ENCODE results near the gene FAM107B. TPM values are rescaled to one million over a fixed set of nuclear protein-coding genes. Genes with fewer than 3 reads are reported as not detected.

FAM107B gene
- total and polyA plus RNA-seq, 2 of the 8 experiments (the other 6 are each of a cell fraction or from before 2014, with no cell fraction given): 7.5 to 28.1 TPM

- H3K27ac ChIP-seq (ENCODE audit: low read depth, low read length): no peak overlapping the region
- H3K4me1 ChIP-seq (replicated peaks in 1 of 4; ENCODE audit: control insufficient read depth in 3 of 4, insufficient read depth in 4 of 4, low read length in 3 of 4): no peaks in the 10 kb centered on the region
- no peak overlapping the region for H3K14ac ChIP-seq (ENCODE audit: insufficient read length)
- no peak overlapping the region for H2BK15ac ChIP-seq (ENCODE audit: low read length)
- FAIRE-seq (no peak), DNase-seq (ENCODE audit: low read depth in 1 of 2, low spot score in 2 of 2) (no peak)
- no peak overlapping the region for H3K56ac ChIP-seq (replicated peaks; ENCODE audit: insufficient read length, low read depth, low read length)
- no peak overlapping the region for H3K4me3 ChIP-seq (ENCODE audit: extremely low read depth in 1 of 4, insufficient read depth in 2 of 4, low read depth in 3 of 4, low read length in 4 of 4)
- H3K36me3 ChIP-seq (ENCODE audit: control insufficient read depth in 2 of 4, insufficient read depth in 4 of 4, low read length in 3 of 4): no peaks in the 10 kb centered on the region
- no peak overlapping the region for H2AK5ac ChIP-seq (ENCODE audit: low read depth, low read length)
- H3K18ac ChIP-seq (ENCODE audit: extremely low read depth, low read length): no peak overlapping the region
- H2BK12ac ChIP-seq (ENCODE audit: low read depth, low read length): no peak overlapping the region
- peak overlapping the region; percentile 65; the same call in 1 of the 2 replicates for H4K8ac ChIP-seq (ENCODE audit: extremely low read depth, insufficient read depth, low read length)
- H3K79me1 ChIP-seq (ENCODE audit: low read depth, low read length): no peaks in the 10 kb centered on the region
- H3K23me2 ChIP-seq (ENCODE audit: low read depth, low read length): no peaks in the 10 kb centered on the region
- H3K27me3 ChIP-seq (replicated peaks in 1 of 4; ENCODE audit: control insufficient read depth in 3 of 4, extremely low read depth in 1 of 4, insufficient read depth in 3 of 4, low read length in 3 of 4): no peaks in the 10 kb centered on the region
- no peak overlapping the region for H3K4ac ChIP-seq (replicated peaks; ENCODE audit: insufficient read length, low read depth, low read length)
- no peak overlapping the region for H4K5ac ChIP-seq (ENCODE audit: insufficient read length, low read depth, low read length)
- H4K91ac ChIP-seq (replicated peaks; ENCODE audit: insufficient read length, low read length): no peak overlapping the region
- H3K79me2 ChIP-seq (ENCODE audit: control insufficient read depth in 1 of 2, insufficient read depth in 2 of 2, low read length in 2 of 2): no peaks in the 10 kb centered on the region
- no peak overlapping the region for H2BK5ac ChIP-seq (ENCODE audit: low read depth, low read length)
- H2BK120ac ChIP-seq (replicated peaks; ENCODE audit: low read depth, low read length): no peak overlapping the region
- H4K20me1 ChIP-seq (replicated peaks in 1 of 2; ENCODE audit: control insufficient read depth in 1 of 2, insufficient read depth in 2 of 2, low read length in 2 of 2): no peaks in the 10 kb centered on the region
- H2BK20ac ChIP-seq (ENCODE audit: low read length): no peak overlapping the region
- TF ChIP-seq EGR1 (IDR thresholded peaks at IDR 0.05; ENCODE audit: borderline replicate concordance, low read depth, low read length): no peak
- no peak for TF ChIP-seq SIN3A (conservative IDR thresholded peaks at IDR 0.05 in 1 of 2, IDR thresholded peaks at IDR 0.05 in 1 of 2; ENCODE audit: low read depth in 1 of 2, low read length in 2 of 2)
- no peak for TF ChIP-seq BACH1 (IDR thresholded peaks at IDR 0.05; ENCODE audit: low read length)
- TF ChIP-seq RBBP5 (IDR thresholded peaks at IDR 0.05; ENCODE audit: borderline replicate concordance, low read depth, low read length): no peak
- TF ChIP-seq TBP (IDR thresholded peaks at IDR 0.05; ENCODE audit: low read depth, low read length): no peak
- no peak for TF ChIP-seq RNF2 (IDR thresholded peaks at IDR 0.05; ENCODE audit: borderline replicate concordance, low read depth, low read length, missing control alignments, poor library complexity, severe bottlenecking)
- no peak for TF ChIP-seq NRF1 (IDR thresholded peaks at IDR 0.05; ENCODE audit: low read depth, low read length)
- no peak for TF ChIP-seq GTF2F1 (IDR thresholded peaks at IDR 0.05; ENCODE audit: borderline replicate concordance, low read depth, low read length)
- H3K9me3 ChIP-seq (ENCODE audit: insufficient read depth in 2 of 2, low read depth in 1 of 2, low read length in 1 of 2): no peaks in the 10 kb centered on the region
- ChIA-PET CTCF (ENCODE audit: partially characterized antibody) (interaction anchor here (1.6 kb wide), 1 partner anchor 49 kb away, joined by 4 read pairs; no protein-coding TSS in a partner anchor), POLR2A (ENCODE audit: partially characterized antibody) (no interaction called here)
- no peak overlapping the region for H3K4me2 ChIP-seq (ENCODE audit: insufficient read depth in 1 of 2, low read depth in 2 of 2, low read length in 2 of 2)
- 97% methylated on average over 22 of the region's 22 CpGs; no CpG with 5 or more reads in 1 of the 2 experiments for WGBS, 2 experiments (ENCODE audit: extremely low coverage in 1 of 2, insufficient coverage in 1 of 2, insufficient read length in 1 of 2, insufficient replicate concordance in 2 of 2, low coverage in 1 of 2, low lambda C conversion rate in 2 of 2, missing lambda C conversion rate in 1 of 2)
- peak overlapping the region; percentile 76; the same call in 1 of the 2 replicates for H2AFZ ChIP-seq (ENCODE audit: low read length)
- H3K9ac ChIP-seq (replicated peaks in 1 of 4; ENCODE audit: extremely low read depth in 1 of 4, low read depth in 3 of 4, low read length in 3 of 4): no peak overlapping the region
- H3K23ac ChIP-seq (ENCODE audit: insufficient read length): no peak overlapping the region
Measured at GRCh38 chr10:14774214-14774580, 500 bp downstream of the FAM107B start.

Data from H1 (cell line).